Muscle layer of colon (tissue), 2 donors: ENCODE measurements around the gene PLA2G12A.
"Not testable (repeated sequence)": the region's sequence is repeated elsewhere in the genome, so short reads cannot be mapped to it uniquely, and the experiment has no call there.

Source experiments
- H3K27ac ChIP-seq: one replicate; pipeline ENCODE4 v1.7.0; 2013; ENCODE audit warnings: low read depth, mild to moderate bottlenecking, low read length, moderate library complexity
- H3K27me3 ChIP-seq, 2 donors: one replicate each; pipeline ENCODE4 v1.7.0; 2013; ENCODE audit warnings: low read length in 2 of 2, mild to moderate bottlenecking in 2 of 2; ENCODE audit not compliant: insufficient read depth in 2 of 2, control insufficient read depth in 1 of 2
- H3K36me3 ChIP-seq: one replicate; pipeline ENCODE4 v1.7.0; 2013; ENCODE audit warnings: mild to moderate bottlenecking, low read length; ENCODE audit not compliant: insufficient read depth
- H3K4me1 ChIP-seq: one replicate; pipeline ENCODE4 v1.7.0; 2013; ENCODE audit warnings: mild to moderate bottlenecking, low read length; ENCODE audit not compliant: insufficient read depth
- H3K4me3 ChIP-seq, 2 donors: one replicate each; pipeline ENCODE4 v1.7.0; 2013; ENCODE audit warnings: low read length in 2 of 2, low read depth in 1 of 2, mild to moderate bottlenecking in 1 of 2, moderate library complexity in 1 of 2
- H3K9ac ChIP-seq: one replicate; pipeline ENCODE4 v1.7.0; 2013; ENCODE audit warnings: low read length
- H3K9me3 ChIP-seq: one replicate; pipeline ENCODE4 v1.7.0; 2013; ENCODE audit warnings: mild to moderate bottlenecking, low read length
- donor health status: abdominal sarcoma.
- donor health status: Adenocarcinoma of cecum.

Gene PLA2G12A

GRCh38 chr4:109698656-109699055 lies 31.2 kb downstream of the PLA2G12A start:
- Histone ChIP-seq H3K4me3 (no peak overlapping the region), H3K36me3 (peaks cover 9% of the 10 kb centered on the region), H3K9ac (no peak overlapping the region), H3K27ac (no peak overlapping the region), H3K4me1 (peaks cover 12% of the 10 kb centered on the region), H3K9me3 (no peaks in the 10 kb centered on the region), H3K27me3 (no peaks in the 10 kb centered on the region)

DNA sequence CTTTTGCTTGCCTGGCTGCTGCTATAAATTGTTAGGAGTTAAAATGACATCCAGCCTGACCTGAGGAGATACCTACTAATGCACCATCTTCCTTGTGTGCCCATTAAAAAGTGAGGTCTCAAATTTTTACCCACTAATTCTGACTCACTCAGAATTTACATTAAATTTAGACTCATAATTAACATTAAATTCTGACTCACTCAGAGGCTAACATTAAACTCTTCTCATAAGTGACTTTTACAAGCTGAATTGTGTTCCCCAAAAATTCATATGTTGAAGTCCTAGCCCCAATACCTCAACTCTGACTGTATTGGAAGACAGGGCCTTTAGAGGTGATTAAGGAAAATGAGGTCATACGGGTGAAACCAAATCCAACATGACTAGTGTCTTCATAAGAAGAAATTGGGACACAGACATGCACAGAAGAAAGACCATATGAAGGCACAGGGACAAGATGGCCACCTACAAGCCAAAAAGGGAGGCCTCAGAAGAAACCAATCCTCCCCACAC lies 38.4 kb downstream of the PLA2G12A start:
- Histone ChIP-seq H3K27ac (no peak overlapping the region), H3K4me3 (no peak overlapping the region), H3K27me3 (no peaks in the 10 kb centered on the region), H3K36me3 (peaks cover 38% of the 10 kb centered on the region), H3K4me1 (no peaks in the 10 kb centered on the region), H3K9ac (no peak overlapping the region), H3K9me3 (no peaks in the 10 kb centered on the region)

- H3K36me3 ChIP-seq, result peaks cover 33% of the 10 kb centered on the region
Observed at GRCh38 chr4:109690690-109691410, 39.0 kb downstream of the PLA2G12A start.

DNA sequence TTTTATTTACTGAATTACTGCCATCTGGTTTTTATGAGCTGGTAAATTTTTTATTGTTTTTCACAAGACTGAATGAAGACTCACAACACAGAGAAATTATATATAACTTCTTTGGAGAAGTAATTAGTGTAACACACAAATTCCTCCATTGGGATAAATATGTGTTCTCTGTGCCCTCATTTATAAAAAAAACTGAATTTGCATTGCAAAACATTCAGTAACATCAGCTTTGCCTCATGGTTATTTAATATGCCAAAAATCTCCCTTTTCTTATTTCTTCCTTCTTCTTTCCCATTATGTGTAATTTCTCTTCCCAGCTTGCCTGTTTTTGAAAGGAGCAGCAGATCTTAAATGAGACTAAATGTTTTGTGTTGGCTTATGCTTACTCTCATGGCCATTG lies 45.1 kb downstream of the PLA2G12A start:
- no peaks in the 10 kb centered on the region for H3K27me3 ChIP-seq
- H3K9ac ChIP-seq, result no peak overlapping the region
- H3K4me3 ChIP-seq, result no peak overlapping the region
- H3K36me3 ChIP-seq, result peaks cover 5% of the 10 kb centered on the region
- H3K9me3 ChIP-seq, result no peaks in the 10 kb centered on the region
- no peaks in the 10 kb centered on the region for H3K4me1 ChIP-seq
- no peak overlapping the region for H3K27ac ChIP-seq

More at GRCh38 chr4:109690690-109691410, 39.0 kb downstream of the PLA2G12A start:
- Histone ChIP-seq H3K9ac (no peak overlapping the region), H3K4me1 (no peaks in the 10 kb centered on the region), H3K27ac (no peak overlapping the region), H3K27me3 (no peaks in the 10 kb centered on the region), H3K4me3 (no peak overlapping the region), H3K9me3 (no peaks in the 10 kb centered on the region)

GRCh38 chr4:109683621-109684253 lies 46.1 kb downstream of the PLA2G12A start:
- no peak overlapping the region for H3K9ac ChIP-seq
- H3K4me3 ChIP-seq, result no peak overlapping the region
- H3K4me1 ChIP-seq, result no peaks in the 10 kb centered on the region
- no peaks in the 10 kb centered on the region for H3K9me3 ChIP-seq
- peaks cover 5% of the 10 kb centered on the region for H3K36me3 ChIP-seq
- H3K27ac ChIP-seq, result no peak overlapping the region
- no peaks in the 10 kb centered on the region for H3K27me3 ChIP-seq

DNA sequence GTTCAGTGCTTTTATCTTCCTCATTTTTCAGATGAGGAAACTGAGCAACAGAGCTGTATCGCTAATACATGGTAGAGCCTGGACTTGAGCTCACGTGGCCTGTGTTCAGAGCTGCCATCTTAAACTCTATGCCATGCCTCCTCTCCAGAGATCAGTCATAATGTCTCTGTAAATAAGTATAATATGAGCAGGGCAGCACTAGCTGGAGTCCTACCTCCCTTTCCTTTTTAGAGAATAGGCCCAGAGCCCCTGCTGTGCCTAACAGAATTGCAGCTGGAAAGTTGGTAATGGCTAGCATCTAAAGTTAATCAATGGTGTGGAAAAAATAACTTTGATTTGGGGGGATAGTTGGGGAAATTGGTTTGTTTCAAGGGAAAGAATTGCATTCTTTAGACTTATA lies 47.0 kb downstream of the PLA2G12A start:
- Histone ChIP-seq H3K4me3 (no peak overlapping the region), H3K27ac (no peak overlapping the region), H3K36me3 (peaks cover 5% of the 10 kb centered on the region), H3K27me3 (no peaks in the 10 kb centered on the region), H3K9ac (no peak overlapping the region), H3K9me3 (no peaks in the 10 kb centered on the region), H3K4me1 (no peaks in the 10 kb centered on the region)

DNA sequence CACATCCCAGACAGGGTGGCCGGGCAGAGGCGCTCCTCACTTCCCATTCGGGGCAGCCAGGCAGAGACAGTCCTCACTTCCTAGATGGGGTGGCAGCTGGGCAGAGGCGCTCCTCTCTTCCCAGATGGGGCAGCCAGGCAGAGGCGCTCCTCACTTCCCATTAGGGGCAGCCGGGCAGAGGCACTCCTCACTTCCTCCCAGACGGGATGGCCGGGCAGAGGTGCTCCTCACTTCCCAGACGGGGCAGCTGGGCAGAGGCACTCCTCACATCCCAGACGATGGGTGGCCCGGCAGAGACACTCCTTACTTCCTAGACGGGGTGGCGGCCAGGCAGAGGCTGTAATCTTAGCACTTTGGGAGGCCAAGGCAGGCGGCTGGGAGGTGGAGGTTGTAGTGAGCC lies 50.9 kb downstream of the PLA2G12A start:
- H3K27me3 ChIP-seq, H3K4me1 ChIP-seq, H3K36me3 ChIP-seq, H3K4me3 ChIP-seq, H3K9ac ChIP-seq, H3K9me3 ChIP-seq, H3K27ac ChIP-seq: not testable (repeated sequence)

DNA sequence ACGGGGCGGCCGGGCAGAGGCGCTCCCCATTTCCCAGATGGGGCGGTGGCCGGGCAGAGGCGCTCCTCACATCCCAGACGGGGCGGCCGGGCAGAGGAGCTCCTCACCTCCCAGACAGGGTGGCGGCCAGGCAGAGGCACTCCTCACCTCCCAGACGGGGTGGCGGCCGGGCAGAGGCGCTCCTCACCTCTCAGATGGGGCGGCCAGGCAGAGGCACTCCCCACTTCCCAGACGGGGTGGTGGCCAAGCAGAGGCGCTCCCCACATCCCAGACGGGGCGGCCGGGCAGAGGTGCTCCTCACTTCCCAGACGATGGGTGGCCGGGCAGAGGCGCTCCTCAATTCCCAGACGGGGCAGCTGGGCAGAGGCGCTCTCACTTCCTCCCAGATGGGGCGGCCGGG lies 51.4 kb downstream of the PLA2G12A start:
- H3K4me3 ChIP-seq, H3K9me3 ChIP-seq, H3K4me1 ChIP-seq: not testable (repeated sequence)

DNA sequence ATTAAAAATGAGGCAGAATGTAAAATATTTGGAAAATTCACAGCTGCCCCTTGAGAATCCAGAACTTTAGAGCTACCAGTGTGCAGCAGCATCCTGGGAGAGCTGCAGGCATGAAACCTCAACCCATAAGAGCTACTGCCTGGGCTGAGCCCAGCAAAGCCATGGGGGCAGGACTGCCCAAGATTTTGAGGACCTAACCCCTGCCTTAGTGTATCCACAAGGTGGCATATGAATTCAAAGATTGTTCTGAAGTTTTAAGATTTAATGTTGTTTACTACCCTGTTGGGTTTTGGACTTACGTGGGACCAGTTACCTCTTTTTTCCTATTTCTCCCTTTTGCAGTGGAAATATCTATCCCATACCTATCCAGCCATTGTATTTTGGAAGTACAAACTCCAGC lies 53.0 kb downstream of the PLA2G12A start:
- Histone ChIP-seq H3K36me3 (no peaks in the 10 kb centered on the region), H3K9ac (no peak overlapping the region), H3K9me3 (no peaks in the 10 kb centered on the region), H3K4me1 (no peaks in the 10 kb centered on the region), H3K27me3 (no peaks in the 10 kb centered on the region), H3K4me3 (no peak overlapping the region), H3K27ac (no peak overlapping the region)

More for the DNA sequence above, 51.4 kb downstream of the PLA2G12A start:
- H3K27me3 ChIP-seq, H3K9ac ChIP-seq, H3K27ac ChIP-seq, H3K36me3 ChIP-seq: not testable (repeated sequence)

GRCh38 chr4:109675843-109676242 lies 54.0 kb downstream of the PLA2G12A start:
- Histone ChIP-seq H3K4me1 (no peaks in the 10 kb centered on the region), H3K4me3 (no peak overlapping the region), H3K9me3 (no peaks in the 10 kb centered on the region), H3K27me3 (no peaks in the 10 kb centered on the region), H3K36me3 (no peaks in the 10 kb centered on the region), H3K9ac (no peak overlapping the region), H3K27ac (no peak overlapping the region)

DNA sequence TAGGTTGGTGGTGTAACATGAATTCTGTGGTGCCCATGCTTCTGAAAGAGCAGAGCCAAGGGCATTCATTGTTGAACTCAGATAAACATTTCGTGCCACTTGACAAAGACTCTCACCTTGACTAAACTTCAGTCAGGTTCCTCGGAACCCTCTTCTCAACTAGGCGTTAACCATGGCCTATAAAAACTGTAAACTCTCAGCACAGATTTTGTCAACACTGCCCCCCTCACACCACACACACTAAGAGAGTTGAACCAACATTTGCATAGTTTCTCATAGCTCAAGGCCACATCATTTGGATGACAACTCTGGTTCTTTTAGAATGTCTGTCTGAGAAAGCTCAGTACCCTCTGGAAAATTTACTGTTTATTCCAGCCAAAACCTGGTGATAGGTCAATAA lies 54.7 kb downstream of the PLA2G12A start:
- H3K27ac ChIP-seq, result no peak overlapping the region
- no peak overlapping the region for H3K9ac ChIP-seq
- no peak overlapping the region for H3K4me3 ChIP-seq
- H3K4me1 ChIP-seq, result no peaks in the 10 kb centered on the region
- no peaks in the 10 kb centered on the region for H3K27me3 ChIP-seq
- H3K36me3 ChIP-seq, result no peaks in the 10 kb centered on the region
- H3K9me3 ChIP-seq, result no peaks in the 10 kb centered on the region

DNA sequence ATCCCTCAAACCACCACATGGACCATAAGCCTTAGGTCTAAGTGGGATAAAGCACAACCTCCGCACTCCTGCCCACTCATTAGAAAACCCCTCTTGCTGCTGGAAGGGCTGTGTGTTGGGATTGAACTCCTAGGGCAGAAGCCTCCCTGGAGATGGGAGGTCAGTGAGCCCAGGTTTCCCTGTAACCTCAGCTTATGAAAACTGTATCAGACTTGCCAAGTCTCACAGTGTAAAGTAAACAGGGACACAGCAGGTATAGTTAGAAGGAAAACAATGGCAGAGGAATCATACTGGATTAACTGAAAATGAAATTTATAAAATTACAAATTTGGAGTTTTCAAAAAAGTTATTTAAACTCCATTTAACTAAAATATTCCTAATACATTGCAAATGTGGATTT lies 56.6 kb downstream of the PLA2G12A start:
- Histone ChIP-seq H3K4me3 (no peak overlapping the region), H3K9me3 (no peaks in the 10 kb centered on the region), H3K36me3 (no peaks in the 10 kb centered on the region), H3K27me3 (no peaks in the 10 kb centered on the region), H3K9ac (no peak overlapping the region), H3K4me1 (no peaks in the 10 kb centered on the region), H3K27ac (no peak overlapping the region)
